GM23248 (cell line): ENCODE data around the gene TSHZ2.
"Not testable (repeated sequence)": the region's sequence is repeated elsewhere in the genome, so short reads cannot be mapped to it uniquely, and the experiment has no call there.

Experiments
- EZH2 ChIP-seq: fragments of 200-600 bp; sonication (generic); IDR thresholded peaks from 2 replicates; pipeline ENCODE4 v1.6.1; 2018; ENCODE audit warnings: antibody characterized with exemption, mild to moderate bottlenecking; ENCODE audit not compliant: insufficient read depth, poor library complexity, severe bottlenecking
- EZH2phosphoT487 ChIP-seq: fragments of 200-600 bp; sonication (generic); IDR thresholded peaks from 2 replicates; pipeline ENCODE4 v1.6.1; 2018; ENCODE audit warnings: antibody characterized with exemption, moderate library complexity, mild to moderate bottlenecking, low read depth; ENCODE audit not compliant: insufficient read depth

- TF ChIP-seq EZH2, EZH2phosphoT487: not testable (repeated sequence)
Observed at GRCh38 chr20:52966543-52966942, 5.6 kb upstream of the TSHZ2 start.
